ENCODE measurements around the gene CHCHD10. TPM values are rescaled to one million over a fixed set of nuclear protein-coding genes. Genes with fewer than 3 reads are reported as not detected.

The CHCHD10 gene
- total and polyA plus RNA-seq, 8 donors = 30.6 to 134 (median 56.1) TPM

DNA sequence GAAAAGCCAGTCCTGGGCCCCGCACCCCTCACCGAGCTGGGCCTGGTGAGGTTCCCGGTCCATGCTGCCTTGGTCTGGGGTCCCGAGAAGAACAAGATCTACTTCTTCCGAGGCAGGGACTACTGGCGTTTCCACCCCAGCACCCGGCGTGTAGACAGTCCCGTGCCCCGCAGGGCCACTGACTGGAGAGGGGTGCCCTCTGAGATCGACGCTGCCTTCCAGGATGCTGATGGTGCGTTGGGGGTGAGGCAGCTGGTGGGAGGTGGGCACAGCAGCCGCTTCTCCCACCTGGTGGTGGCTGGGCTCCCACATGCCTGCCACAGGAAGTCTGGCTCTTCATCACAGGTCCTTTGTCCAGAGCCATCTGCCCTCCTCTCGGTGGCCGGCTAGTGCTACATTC, 14.5 kb upstream of the CHCHD10 start:
- intact Hi-C loops (cut with DNase I) = no loop called here
- H3K4me3 ChIP-seq = no peak overlapping the region
- 88 to 92% methylated on average over 16 of the region's 16 CpGs for WGBS, 2 donors
- H3K4me1 ChIP-seq = peaks cover 7 to 13% (median 8%) of the 10 kb centered on the region in 3 donors
- H3K27me3 ChIP-seq = no peaks in the 10 kb centered on the region
- FAIRE-seq = no peak
- no peak for DNase-seq
- H3K27ac ChIP-seq = no peak overlapping the region
- H3K36me3 ChIP-seq = no peaks in the 10 kb centered on the region
- no peak for ATAC-seq
- no peak for TF ChIP-seq CTCF (IDR thresholded peaks at IDR 0.05)
- H3K9me3 ChIP-seq = no peaks in the 10 kb centered on the region

DNA sequence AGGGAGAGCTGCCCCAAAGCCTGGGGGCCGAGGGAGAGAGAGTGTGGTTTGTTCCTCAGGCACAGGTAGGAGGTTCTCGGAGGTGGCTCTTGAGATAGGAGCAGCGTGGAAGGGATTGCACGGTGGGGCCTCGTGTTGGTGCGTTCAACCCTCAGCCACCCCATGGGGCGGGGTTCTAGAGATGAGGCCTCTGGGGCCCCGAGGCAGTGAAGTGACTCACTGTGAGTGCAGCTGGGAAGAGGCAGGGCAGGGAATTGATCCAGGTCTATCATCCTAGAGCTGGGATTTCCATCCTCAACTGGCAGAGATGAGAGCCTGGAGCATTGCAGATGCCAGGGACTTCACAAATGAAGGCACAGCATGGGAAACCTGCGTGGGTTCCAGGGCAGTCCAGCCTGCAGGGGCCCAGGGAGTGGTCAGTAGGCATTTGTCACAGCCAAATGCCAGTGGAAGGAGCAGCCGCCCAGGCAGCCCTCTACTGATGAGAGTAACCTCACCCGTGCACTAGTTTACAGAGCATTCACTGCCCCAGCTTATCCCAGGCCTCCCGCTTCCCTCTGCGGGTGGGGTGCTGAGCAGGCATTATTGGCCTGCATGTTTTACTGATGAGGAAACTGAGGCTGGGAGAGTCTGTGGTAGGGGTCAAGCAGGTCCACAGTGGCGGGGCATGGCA, 13.9 kb upstream of the CHCHD10 start:
- ATAC-seq (no peak), FAIRE-seq (no peak), DNase-seq (no peak)
- intact Hi-C loops (cut with DNase I) = no loop called here
- Histone ChIP-seq H3K27ac (no peak overlapping the region), H3K9me3 (no peaks in the 10 kb centered on the region), H3K4me3 (no peak overlapping the region), H3K36me3 (no peaks in the 10 kb centered on the region), H3K4me1 (peaks cover 7 to 13% (median 8%) of the 10 kb centered on the region in 3 donors), H3K27me3 (no peaks in the 10 kb centered on the region)
- 83 to 89% methylated on average over 14 of the region's 14 CpGs for WGBS, 2 donors
- TF ChIP-seq CTCF (IDR thresholded peaks at IDR 0.05) = no peak

DNA sequence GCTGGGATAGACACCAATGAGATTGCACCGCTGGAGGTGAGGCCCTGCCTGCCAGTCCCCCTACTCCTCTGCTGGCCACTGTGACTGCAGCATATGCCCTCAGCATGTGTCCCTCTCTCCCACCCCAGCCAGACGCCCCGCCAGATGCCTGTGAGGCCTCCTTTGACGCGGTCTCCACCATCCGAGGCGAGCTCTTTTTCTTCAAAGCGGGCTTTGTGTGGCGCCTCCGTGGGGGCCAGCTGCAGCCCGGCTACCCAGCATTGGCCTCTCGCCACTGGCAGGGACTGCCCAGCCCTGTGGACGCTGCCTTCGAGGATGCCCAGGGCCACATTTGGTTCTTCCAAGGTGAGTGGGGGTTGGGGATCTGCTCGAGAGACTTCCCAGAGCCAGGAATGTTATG, 13.3 kb upstream of the CHCHD10 start:
- Histone ChIP-seq H3K36me3 (no peaks in the 10 kb centered on the region), H3K27me3 (no peaks in the 10 kb centered on the region), H3K4me3 (no peak overlapping the region), H3K9me3 (no peaks in the 10 kb centered on the region), H3K4me1 (peaks cover 7 to 9% (median 8%) of the 10 kb centered on the region in 3 donors), H3K27ac (no peak overlapping the region)
- FAIRE-seq = no peak
- DNase-seq = no peak
- no peak for TF ChIP-seq CTCF (IDR thresholded peaks at IDR 0.05)
- no peak for ATAC-seq
- WGBS, 2 donors = 88 to 90% methylated on average over 15 of the region's 15 CpGs
- intact Hi-C loops (cut with DNase I) = no loop called here

DNA sequence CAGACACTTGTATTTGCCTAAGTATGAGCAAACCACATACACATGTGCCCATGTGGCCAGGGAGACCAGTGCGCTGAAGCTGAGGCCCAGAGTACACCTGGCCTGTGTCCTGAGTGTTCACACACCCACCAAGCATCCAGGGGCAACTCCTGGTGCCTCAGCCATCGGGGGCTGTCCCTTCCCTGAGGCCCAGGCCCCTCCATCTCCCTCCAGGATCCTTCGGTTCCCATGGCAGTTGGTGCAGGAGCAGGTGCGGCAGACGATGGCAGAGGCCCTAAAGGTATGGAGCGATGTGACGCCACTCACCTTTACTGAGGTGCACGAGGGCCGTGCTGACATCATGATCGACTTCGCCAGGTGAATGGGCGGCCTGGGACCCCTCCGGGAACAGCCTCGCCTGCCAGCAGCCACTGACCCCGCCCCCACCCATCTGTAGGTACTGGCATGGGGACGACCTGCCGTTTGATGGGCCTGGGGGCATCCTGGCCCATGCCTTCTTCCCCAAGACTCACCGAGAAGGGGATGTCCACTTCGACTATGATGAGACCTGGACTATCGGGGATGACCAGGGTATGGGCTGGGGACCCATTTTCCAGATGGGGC, 12.5 kb upstream of the CHCHD10 start:
- intact Hi-C loops (cut with DNase I) = no loop called here
- ATAC-seq = no peak
- no peak for FAIRE-seq
- Histone ChIP-seq H3K4me1 (peaks cover 7 to 9% (median 8%) of the 10 kb centered on the region in 3 donors), H3K27ac (no peak overlapping the region), H3K27me3 (no peaks in the 10 kb centered on the region), H3K9me3 (no peaks in the 10 kb centered on the region), H3K36me3 (no peaks in the 10 kb centered on the region), H3K4me3 (no peak overlapping the region)
- WGBS, 2 donors = 85 to 87% methylated on average over 20 of the region's 20 CpGs
- no peak for DNase-seq
- TF ChIP-seq CTCF (IDR thresholded peaks at IDR 0.05) = no peak

DNA sequence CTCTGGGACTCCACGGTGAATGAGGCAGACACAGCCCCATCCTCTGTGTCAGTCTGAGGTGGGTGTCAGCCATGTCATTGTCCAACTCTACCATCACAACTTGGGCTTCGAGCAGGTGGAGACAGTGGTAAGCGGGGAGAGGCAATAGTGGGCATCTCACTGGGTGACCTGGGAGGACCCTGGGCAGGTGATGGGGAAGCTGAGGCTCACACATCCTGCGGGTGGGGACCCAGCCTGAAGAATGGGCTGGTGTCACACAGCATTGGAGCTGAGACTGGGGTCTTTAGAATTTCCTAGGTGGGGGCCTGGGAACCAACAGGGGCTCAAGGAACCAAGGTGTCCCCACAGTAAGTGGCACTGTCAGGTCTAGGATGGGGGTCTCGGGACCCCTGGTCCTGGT, 12.0 kb upstream of the CHCHD10 start:
- intact Hi-C loops (cut with DNase I) = no loop called here
- H3K4me3 ChIP-seq = no peak overlapping the region
- no peak for TF ChIP-seq CTCF (IDR thresholded peaks at IDR 0.05)
- no peak for FAIRE-seq
- H3K36me3 ChIP-seq = no peaks in the 10 kb centered on the region
- no peaks in the 10 kb centered on the region for H3K9me3 ChIP-seq
- ATAC-seq = no peak
- H3K27me3 ChIP-seq = no peaks in the 10 kb centered on the region
- H3K4me1 ChIP-seq = peaks cover 7 to 9% (median 8%) of the 10 kb centered on the region in 3 donors
- H3K27ac ChIP-seq = no peak overlapping the region
- 77 to 85% methylated on average over 5 of the region's 5 CpGs for WGBS, 2 donors
- no peak for DNase-seq
